IMR-90 (cell line): ENCODE results near the gene UBE2O. TPM values are rescaled to one million over a fixed set of nuclear protein-coding genes. Genes with fewer than 3 reads are reported as not detected.

ENCODE experiments used
- ATAC-seq: fragments of 200-7000 bp; cut with Tn5 transposase; 2 replicates; pipeline ENCODE4 v1.9.1; 2020; ENCODE audit warnings: low read depth, mild to moderate bottlenecking, moderate library complexity
- BruUV-seq: library from RNA; stranded (reverse); fragments of 400-500 nt; replicated peaks from 2 replicates; lab custom pipeline; 2021; lab: Mats Ljungman, UMichigan
- CTCF ChIA-PET: fragments of 300-600 bp; formaldehyde crosslinking; extraction: SDS; loops from one replicate; lab custom pipeline; 2021; ENCODE audit warnings: antibody characterized with exemption; lab: Yijun Ruan, JAX
- POLR2A ChIA-PET: fragments of 300-600 bp; sonication (Branson Sonifier 250); formaldehyde crosslinking; loops from one replicate; lab custom pipeline; 2022; ENCODE audit warnings: antibody characterized with exemption; ENCODE audit not compliant: unreplicated experiment; lab: Charles Lee
- DNase-seq: peaks from one replicate; pipeline ENCODE4 v3.0.0; 2013
- H2AFZ ChIP-seq: replicated peaks from 2 replicates; pipeline ENCODE3; 2013; ENCODE audit warnings: low read length, mild to moderate bottlenecking; ENCODE audit not compliant: poor library complexity
- H2AK5ac ChIP-seq: 2 replicates; pipeline ENCODE4 v1.6.1; 2013; ENCODE audit warnings: low read depth, low read length, inconsistent platforms
- H2AK9ac ChIP-seq: replicated peaks from 2 replicates; pipeline ENCODE3; 2013; ENCODE audit warnings: mild to moderate bottlenecking, low read depth, low read length, moderate library complexity; ENCODE audit not compliant: poor library complexity
- H2BK120ac ChIP-seq: 2 replicates; pipeline ENCODE4 v1.6.1; 2013; ENCODE audit warnings: low read depth, low read length, inconsistent platforms
- H2BK15ac ChIP-seq: 3 replicates; pipeline ENCODE4 v1.6.1; 2013; ENCODE audit warnings: low read depth, low read length, inconsistent platforms
- H2BK20ac ChIP-seq: 2 replicates; pipeline ENCODE4 v1.6.1; 2013; ENCODE audit warnings: low read depth, mild to moderate bottlenecking, inconsistent platforms, low read length, moderate library complexity
- H2BK5ac ChIP-seq: 2 replicates; pipeline ENCODE4 v1.6.1; 2013; ENCODE audit warnings: mild to moderate bottlenecking, low read depth, low read length, inconsistent platforms; ENCODE audit not compliant: poor library complexity, severe bottlenecking
- H3K14ac ChIP-seq: replicated peaks from 2 replicates; pipeline ENCODE4 v1.6.1; 2013; ENCODE audit warnings: low read depth, low read length, inconsistent platforms
- H3K18ac ChIP-seq: 2 replicates; pipeline ENCODE4 v1.6.1; 2013; ENCODE audit warnings: low read depth, low read length, control low read depth
- H3K23ac ChIP-seq: 2 replicates; pipeline ENCODE4 v1.6.1; 2013; ENCODE audit warnings: low read depth, low read length, inconsistent platforms
- H3K27ac ChIP-seq: 2 replicates; pipeline ENCODE4 v1.5.1; 2013; ENCODE audit warnings: mild to moderate bottlenecking, control low read depth, low read length; ENCODE audit not compliant: insufficient read depth
- H3K27me3 ChIP-seq: 2 replicates; pipeline ENCODE4 v1.6.1; 2013; ENCODE audit warnings: low read length; ENCODE audit not compliant: control insufficient read depth, insufficient read depth
- H3K36me3 ChIP-seq: 2 replicates; pipeline ENCODE4 v1.6.1; 2013; ENCODE audit warnings: low read length, mixed read lengths; ENCODE audit not compliant: control insufficient read depth, insufficient read depth
- H3K4ac ChIP-seq: 2 replicates; pipeline ENCODE4 v1.6.1; 2013; ENCODE audit warnings: low read depth, low read length, inconsistent platforms
- H3K4me1 ChIP-seq: 2 replicates; pipeline ENCODE4 v1.6.1; 2013; ENCODE audit warnings: low read length, mixed read lengths; ENCODE audit not compliant: control insufficient read depth, insufficient read depth
- H3K4me2 ChIP-seq: 2 replicates; pipeline ENCODE4 v1.6.1; 2013; ENCODE audit warnings: low read depth, mild to moderate bottlenecking, control low read depth, low read length, moderate library complexity
- H3K4me3 ChIP-seq: 2 replicates; pipeline ENCODE4 v1.5.1; 2013; ENCODE audit warnings: low read depth, mild to moderate bottlenecking, control low read depth, low read length, moderate library complexity; ENCODE audit not compliant: insufficient read depth
- H3K56ac ChIP-seq: 2 replicates; pipeline ENCODE4 v1.6.1; 2013; ENCODE audit warnings: low read length, inconsistent platforms; ENCODE audit not compliant: insufficient read depth; ENCODE audit errors: extremely low read depth
- H3K79me1 ChIP-seq, 2 experiments: 2 replicates each; pipeline ENCODE4 v1.6.1; 2013; ENCODE audit warnings: low read length in 2 of 2, inconsistent platforms in 1 of 2, low read depth in 1 of 2
- H3K9ac ChIP-seq: 2 replicates; pipeline ENCODE4 v1.6.1; 2013; ENCODE audit warnings: low read depth, low read length, control low read depth
- H3K9me1 ChIP-seq: 2 replicates; pipeline ENCODE4 v1.6.1; 2013; ENCODE audit warnings: low read length, inconsistent platforms; ENCODE audit not compliant: insufficient read depth
- H3K9me3 ChIP-seq: 2 replicates; pipeline ENCODE4 v1.6.1; 2013; ENCODE audit warnings: low read length; ENCODE audit not compliant: control insufficient read depth, insufficient read depth
- H4K20me1 ChIP-seq: 2 replicates; pipeline ENCODE4 v1.6.1; 2013; ENCODE audit warnings: low read length, inconsistent platforms; ENCODE audit not compliant: insufficient read depth
- H4K5ac ChIP-seq: 2 replicates; pipeline ENCODE4 v1.6.1; 2013; ENCODE audit warnings: mild to moderate bottlenecking, low read depth, low read length, control low read depth
- H4K8ac ChIP-seq, 2 experiments: 2 replicates each; pipeline ENCODE4 v1.6.1; 2013; ENCODE audit warnings: low read depth in 2 of 2, low read length in 2 of 2, control low read depth in 1 of 2, inconsistent platforms in 1 of 2
- H4K91ac ChIP-seq: 2 replicates; pipeline ENCODE4 v1.6.1; 2013; ENCODE audit warnings: low read depth, low read length, inconsistent platforms; ENCODE audit not compliant: insufficient read depth
- BHLHE40 ChIP-seq: fragments of 150-350 bp; IDR thresholded peaks from 2 replicates; pipeline ENCODE4 v1.6.1; 2016; ENCODE audit warnings: mild to moderate bottlenecking, low read depth, low read length
- CHD1 ChIP-seq: IDR thresholded peaks from 2 replicates; pipeline ENCODE4 v1.6.1; 2012; ENCODE audit warnings: low read depth, low read length, improper control_type of control experiment
- CTCF ChIP-seq: conservative IDR thresholded peaks from 2 replicates; pipeline ENCODE4 v1.5.1; 2012; ENCODE audit warnings: mild to moderate bottlenecking, low read depth, low read length, improper control_type of control experiment
- ELK1 ChIP-seq: fragments of 150-350 bp; IDR thresholded peaks from 2 replicates; pipeline ENCODE4 v1.6.1; 2016; ENCODE audit warnings: low read depth, mild to moderate bottlenecking, low read length, moderate library complexity, borderline replicate concordance
- FOS ChIP-seq: fragments of 150-350 bp; IDR thresholded peaks from 2 replicates; pipeline ENCODE4 v1.6.1; 2016; ENCODE audit warnings: low read depth, low read length
- MAFK ChIP-seq: IDR thresholded peaks from 2 replicates; pipeline ENCODE4 v1.6.1; 2012; ENCODE audit warnings: low read depth, low read length, improper control_type of control experiment
- MAZ ChIP-seq: IDR thresholded peaks from 2 replicates; pipeline ENCODE4 v1.6.1; 2012; ENCODE audit warnings: low read depth, mild to moderate bottlenecking, low read length, improper control_type of control experiment, moderate library complexity, borderline replicate concordance
- MXI1 ChIP-seq: IDR thresholded peaks from 2 replicates; pipeline ENCODE4 v1.6.1; 2012; ENCODE audit warnings: low read depth, mild to moderate bottlenecking, low read length, moderate library complexity, borderline replicate concordance
- NFE2L2 ChIP-seq: fragments of 150-350 bp; IDR thresholded peaks from 2 replicates; pipeline ENCODE4 v1.6.1; 2016; ENCODE audit warnings: low read depth, mild to moderate bottlenecking, low read length
- POLR2A ChIP-seq: IDR thresholded peaks from 2 replicates; pipeline ENCODE4 v1.6.1; 2012; ENCODE audit warnings: mild to moderate bottlenecking, low read depth, low read length
- RAD21 ChIP-seq: IDR thresholded peaks from 2 replicates; pipeline ENCODE4 v1.6.1; 2012; ENCODE audit warnings: low read length, improper control_type of control experiment
- RCOR1 ChIP-seq: IDR thresholded peaks from 2 replicates; pipeline ENCODE4 v1.6.1; 2012; ENCODE audit warnings: mild to moderate bottlenecking, low read length, improper control_type of control experiment; ENCODE audit not compliant: insufficient replicate concordance
- RFX5 ChIP-seq: IDR thresholded peaks from 2 replicates; pipeline ENCODE4 v1.8.0; 2012; ENCODE audit warnings: low read depth, mild to moderate bottlenecking, low read length, moderate library complexity
- SMC3 ChIP-seq: fragments of 150-350 bp; IDR thresholded peaks from 2 replicates; pipeline ENCODE4 v1.6.1; 2016; ENCODE audit warnings: low read depth, mild to moderate bottlenecking, antibody characterized with exemption, low read length, moderate library complexity
- USF2 ChIP-seq: fragments of 150-350 bp; IDR thresholded peaks from 2 replicates; pipeline ENCODE4 v1.6.1; 2017; ENCODE audit warnings: mild to moderate bottlenecking, antibody characterized with exemption, low read length, low read depth
- WGBS, 2 experiments: methylation state at CpG; one replicate each; pipeline versions ENCODE4 v1.1.5 to v1.1.7; 2013; ENCODE audit warnings: missing lambda C conversion rate in 2 of 2; ENCODE audit not compliant: insufficient read length in 1 of 2; ENCODE audit errors: extremely low coverage in 2 of 2; 5-methylcytosine and 5-hydroxymethylcytosine counted together
- dilution Hi-C: fragments of 300-500 bp; cut with HindIII; formaldehyde crosslinking; loops from one replicate; pipeline ENCODE4 v1.14.3; 2018; ENCODE audit warnings: low sequenced_read_pairs; ENCODE audit not compliant: unreplicated experiment
- in situ Hi-C: fragments of 300-500 bp; cut with MboI; formaldehyde crosslinking; loops from 3 replicates; pipeline ENCODE4 v1.14.3; 2019; ENCODE audit warnings: low sequenced_read_pairs, inconsistent platforms, mixed read lengths
- intact Hi-C: fragments of 100-400 bp; cut with micrococcal nuclease; formaldehyde crosslinking; loops from 2 replicates; pipeline ENCODE4 v1.10.0; 2022
- polyA plus RNA-seq, 3 experiments: library from polyadenylated mRNA; depleted of rRNA; stranded (reverse); fragments of >200 nt; gene quantifications; 2 replicates each; pipeline ENCODE4 v1.2.3, GENCODE V29; 2012; ENCODE audit warnings: low replicate concordance in 1 of 3
- total RNA-seq: library from RNA; depleted of rRNA; stranded (reverse); fragments of >200 nt; gene quantifications from 2 replicates; pipeline ENCODE4 v1.2.3, GENCODE V29; 2012

Gene UBE2O
- total and polyA plus RNA-seq, 2 of the 4 experiments (the other 2 are of a cell fraction), result 17.6 TPM

- H3K9me1 ChIP-seq, result peaks cover 16% of the 10 kb centered on the region
- dilution Hi-C loops, result no loop called here
- peak overlapping the region; percentile 51; the same call in 1 of the 2 replicates for H3K56ac ChIP-seq
- H4K91ac ChIP-seq, result peak overlapping the region; percentile 79; the same call in 1 of the 2 replicates
- peak overlapping the region; percentile 36 for H3K9ac ChIP-seq
- no TSS peak for BruUV-seq
- no peaks in the 10 kb centered on the region for H3K27me3 ChIP-seq
- no peak for ATAC-seq
- no peak for TF ChIP-seq NFE2L2
- TF ChIP-seq BHLHE40, result no peak
- TF ChIP-seq ELK1, result no peak
- no peak for TF ChIP-seq SMC3
- no peak for TF ChIP-seq USF2
- TF ChIP-seq MAZ, result no peak
- TF ChIP-seq MXI1, result no peak
- TF ChIP-seq RAD21, result no peak
- no peak for TF ChIP-seq CHD1
- no peak for TF ChIP-seq FOS
- TF ChIP-seq RCOR1, result no peak
- no peak for TF ChIP-seq RFX5
- TF ChIP-seq MAFK, result no peak
- TF ChIP-seq POLR2A, result no peak
- TF ChIP-seq CTCF, result no peak
- H3K36me3 ChIP-seq, result no peaks in the 10 kb centered on the region
- H2AK5ac ChIP-seq, result peak overlapping the region; percentile 67
- peak overlapping the region; percentile 69; the same call in 1 of the 2 replicates for H3K4me2 ChIP-seq
- peak overlapping the region; percentile 58; the same call in 1 of the 2 replicates for H3K23ac ChIP-seq
- H3K27ac ChIP-seq, result peak overlapping the region; percentile 70
- H3K4me3 ChIP-seq, result no peak overlapping the region
- peak overlapping the region; percentile 92 for H3K18ac ChIP-seq
- H2AK9ac ChIP-seq, result peak overlapping the region; percentile 65
- peak overlapping the region; percentile 87; the same call in 2 of the 3 replicates for H2BK15ac ChIP-seq
- POLR2A ChIA-PET, result no interaction called here
- H2AFZ ChIP-seq, result peak overlapping the region; percentile 94
- in situ Hi-C loops, result no loop called here
- H3K4ac ChIP-seq, result peak overlapping the region; percentile 76
- H4K20me1 ChIP-seq, result no peaks in the 10 kb centered on the region
- H2BK5ac ChIP-seq, result peak overlapping the region; percentile 77
- peak overlapping the region; percentile 84 for H2BK20ac ChIP-seq
- peak overlapping the region; percentile 79 for H2BK120ac ChIP-seq
- peaks cover 39% of the 10 kb centered on the region for H3K4me1 ChIP-seq
- H3K9me3 ChIP-seq, result no peaks in the 10 kb centered on the region
- H3K79me1 ChIP-seq, result peaks cover 4 to 34% of the 10 kb centered on the region in 2 experiments; a peak in 3 of 4 replicates
- peak overlapping the region; percentile 91 for H3K14ac ChIP-seq
- CTCF ChIA-PET, result no interaction called here
- intact Hi-C loops, result no loop called here
- H4K8ac ChIP-seq, result peak overlapping the region; percentile 77 to 99
- no peak for DNase-seq
- WGBS, 2 experiments, result no CpG with 5 or more reads among the region's 2 CpGs
- H4K5ac ChIP-seq, result peak overlapping the region; percentile 98
Observed at GRCh38 chr17:76497699-76497978, 44.7 kb upstream of the UBE2O start.
